Adrenal gland (tissue), 12 donors: ENCODE results near the gene PIK3CG. TPM values are rescaled to one million over a fixed set of nuclear protein-coding genes. Genes with fewer than 3 reads are reported as not detected.
A peak's percentile ranks its signal among the peaks of the same experiment; 100 is the strongest.

Source experiments
- DNase-seq, 7 donors: peaks; one replicate each; pipeline ENCODE4 v3.0.0-alpha.2; 2019 to 2020
- H3K27ac ChIP-seq, 5 donors: fragments of 200-600 bp; sonication (generic) in 4 of 5; 1 replicate in 3 of 5; 2 replicates in 2 of 5; pipeline versions ENCODE4 v1.5.1 to v1.8.0; 2016 to 2020; ENCODE audit warnings: mild to moderate bottlenecking in 1 of 5
- H3K27me3 ChIP-seq: fragments of 200-600 bp; 2 replicates; pipeline ENCODE4 v1.8.0; 2021
- H3K36me3 ChIP-seq, 2 donors: fragments of 200-600 bp; replicated peaks in 1 of 2; 1 replicate in 1 of 2; 2 replicates in 1 of 2; pipeline versions ENCODE4 v1.5.1 to v1.8.0; 2018 to 2022
- H3K4me1 ChIP-seq, 2 donors: fragments of 200-600 bp; replicated peaks in 1 of 2; 1 replicate in 1 of 2; 2 replicates in 1 of 2; pipeline versions ENCODE4 v1.5.1 to v1.8.0; 2018 to 2021
- H3K4me3 ChIP-seq, 4 donors: fragments of 200-600 bp; sonication (generic) in 3 of 4; one replicate each; pipeline ENCODE4 v1.5.1; 2016 to 2018
- H3K9me3 ChIP-seq, 3 donors: fragments of 200-600 bp; sonication (generic) in 1 of 3; replicated peaks in 1 of 3; 1 replicate in 2 of 3; 2 replicates in 1 of 3; pipeline versions ENCODE4 v1.5.1 to v1.8.0; 2016 to 2021
- POLR2A ChIP-seq, 2 donors: fragments of 450-650 bp; IDR thresholded peaks; one replicate each; pipeline ENCODE4 v1.6.1; 2017; ENCODE audit warnings: antibody characterized with exemption in 2 of 2, mild to moderate bottlenecking in 2 of 2, moderate library complexity in 1 of 2
- WGBS, 4 donors: extraction: QIAGEN DNeasy Blood & Tissue Kit in 2 of 4; methylation state at CpG; one replicate each; pipeline versions ENCODE4 v1.1.5 to v1.1.7; 2013 to 2017; 5-methylcytosine and 5-hydroxymethylcytosine counted together
- intact Hi-C, 2 donors: fragments of 100-400 bp; cut with DNase I; formaldehyde crosslinking; loops; one replicate each; pipeline versions ENCODE4 v1.14.1 to v1.15.0; 2022 to 2023
- polyA plus RNA-seq, 3 donors: library from polyadenylated mRNA; stranded (reverse); fragments of 200-250 nt in 2 of 3; fragments of 350-450 nt in 1 of 3; fragmentation: Illumina TruSeq in 1 of 3; extraction: RNeasy Lipid Tissue Mini Kit (QIAGEN cat#74804) in 1 of 3; gene quantifications; one replicate each; pipeline ENCODE4 v1.2.3, GENCODE V29; 2013 to 2014
- total RNA-seq, 9 donors: library from RNA; depleted of rRNA in 4 of 9; stranded (reverse); fragments of >200 nt in 4 of 9; fragments of 120-200 nt in 1 of 9; fragmentation: NEBNext Ultra II Directional in 1 of 9; extraction: Animal tissue kit (Norgen Biotek cat#: 25700) in 1 of 9; gene quantifications; one replicate each; pipeline versions ENCODE4 v1.1.0 to v1.2.4, GENCODE V29; 2013 to 2023
- TF ChIP-seq, protein P1 (sequence below), 6 experiments: fragments of 450-650 bp in 4 of 6; fragments of 200-600 bp in 2 of 6; sonication (generic) in 1 of 6; IDR thresholded peaks; 1 replicate in 5 of 6; 2 replicates in 1 of 6; pipeline versions ENCODE4 v1.5.1 to v1.8.0; 2016 to 2021; ENCODE audit warnings: antibody characterized with exemption in 6 of 6, mild to moderate bottlenecking in 2 of 6, moderate library complexity in 1 of 6
- donor health status: healthy with polysubstance abuse.
- donor health status: Bipolar disorder and iron deficiency.
- donor health status: DM: yes; HTN: yes; CAD: no.
- donor health status: DM: no; HTN: no; CAD: no.
- donor health status: DM: no; HTN: no; CAD: no.
- donor health status: DM: yes; HTN: yes; CAD: no.

PIK3CG gene
- total and polyA plus RNA-seq, 12 donors: 0.13 to 11.9 (median 4.1) TPM

DNA sequence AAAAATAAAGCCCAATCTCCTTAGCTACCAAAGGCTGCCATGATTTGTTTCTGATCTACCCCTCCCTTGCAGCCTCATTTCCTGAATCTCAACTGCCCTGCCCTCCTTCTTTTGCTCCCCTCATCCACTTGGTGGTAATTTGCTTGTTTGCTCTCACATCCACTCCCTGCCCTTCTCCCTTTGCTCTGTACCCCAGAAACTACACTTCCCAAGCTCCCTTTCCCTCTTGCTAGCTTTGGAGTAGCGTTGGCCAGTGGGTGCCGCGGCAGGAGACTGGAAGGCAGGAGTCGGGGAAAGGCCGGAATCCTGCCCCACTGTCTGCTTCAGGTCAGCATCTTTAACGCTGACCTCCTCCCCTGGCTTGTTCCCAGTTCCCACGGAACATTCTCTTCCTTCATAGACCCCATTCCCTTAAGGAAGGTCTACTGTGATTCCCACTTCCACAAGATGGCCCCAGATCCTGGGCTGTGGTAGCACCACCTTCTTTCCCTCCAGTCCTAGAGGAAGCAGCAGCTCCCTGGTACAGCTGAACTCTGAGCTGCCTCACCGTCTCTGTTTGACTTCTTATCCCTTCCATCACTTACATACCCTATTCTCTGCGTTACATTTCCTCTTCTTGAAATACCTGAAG, 79.1 kb downstream of the PIK3CG start:
- DNase-seq: no peak
- H3K27ac ChIP-seq: no peak overlapping the region
- WGBS, 4 donors: 86 to 88% (median 87%) methylated on average over 9 of the region's 9 CpGs
- no peak overlapping the region for H3K4me3 ChIP-seq
- intact Hi-C loops: no loop called here
- TF ChIP-seq POLR2A (IDR thresholded peaks at IDR 0.05): no peak
- TF ChIP-seq, protein P1, sequence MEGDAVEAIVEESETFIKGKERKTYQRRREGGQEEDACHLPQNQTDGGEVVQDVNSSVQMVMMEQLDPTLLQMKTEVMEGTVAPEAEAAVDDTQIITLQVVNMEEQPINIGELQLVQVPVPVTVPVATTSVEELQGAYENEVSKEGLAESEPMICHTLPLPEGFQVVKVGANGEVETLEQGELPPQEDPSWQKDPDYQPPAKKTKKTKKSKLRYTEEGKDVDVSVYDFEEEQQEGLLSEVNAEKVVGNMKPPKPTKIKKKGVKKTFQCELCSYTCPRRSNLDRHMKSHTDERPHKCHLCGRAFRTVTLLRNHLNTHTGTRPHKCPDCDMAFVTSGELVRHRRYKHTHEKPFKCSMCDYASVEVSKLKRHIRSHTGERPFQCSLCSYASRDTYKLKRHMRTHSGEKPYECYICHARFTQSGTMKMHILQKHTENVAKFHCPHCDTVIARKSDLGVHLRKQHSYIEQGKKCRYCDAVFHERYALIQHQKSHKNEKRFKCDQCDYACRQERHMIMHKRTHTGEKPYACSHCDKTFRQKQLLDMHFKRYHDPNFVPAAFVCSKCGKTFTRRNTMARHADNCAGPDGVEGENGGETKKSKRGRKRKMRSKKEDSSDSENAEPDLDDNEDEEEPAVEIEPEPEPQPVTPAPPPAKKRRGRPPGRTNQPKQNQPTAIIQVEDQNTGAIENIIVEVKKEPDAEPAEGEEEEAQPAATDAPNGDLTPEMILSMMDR (IDR thresholded peaks at IDR 0.05): no peak
- no peaks in the 10 kb centered on the region for H3K9me3 ChIP-seq
- H3K27me3 ChIP-seq: no peaks in the 10 kb centered on the region
- no peaks in the 10 kb centered on the region for H3K4me1 ChIP-seq
- H3K36me3 ChIP-seq: no peaks in the 10 kb centered on the region

DNA sequence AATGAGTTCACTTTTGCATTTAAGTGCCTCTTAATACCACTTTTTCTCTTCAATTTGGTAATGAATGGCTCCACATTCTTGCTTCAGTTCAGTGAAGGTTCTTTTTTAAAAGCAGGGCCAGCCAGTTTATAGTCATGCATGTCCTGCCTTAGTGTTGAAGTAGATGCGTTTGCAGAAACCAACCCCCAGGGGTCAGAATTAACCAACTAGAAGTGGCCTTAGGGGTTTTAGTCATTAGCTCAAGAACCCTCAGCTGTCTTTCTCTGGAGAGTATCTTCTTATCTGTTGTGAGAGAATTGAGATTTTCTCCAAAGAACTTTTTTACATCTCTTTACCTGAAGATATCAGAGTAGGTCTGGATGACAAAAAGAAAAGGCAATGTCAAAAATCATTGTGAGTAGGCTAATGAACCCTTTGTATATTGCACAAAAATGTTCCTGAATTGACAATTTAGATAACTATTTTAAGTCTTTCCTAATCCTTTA, 82.2 kb downstream of the PIK3CG start:
- H3K4me1 ChIP-seq: peaks cover 0 to 1% of the 10 kb centered on the region in 2 donors
- DNase-seq: peak; percentile 66 to 91 (median 69)
- H3K4me3 ChIP-seq: no peak overlapping the region
- H3K27me3 ChIP-seq: no peaks in the 10 kb centered on the region
- H3K27ac ChIP-seq: no peak overlapping the region
- TF ChIP-seq POLR2A (IDR thresholded peaks at IDR 0.05): no peak
- TF ChIP-seq, protein P1 (IDR thresholded peaks at IDR 0.05): peak; percentile 51 to 89 (median 78)
- no peaks in the 10 kb centered on the region for H3K36me3 ChIP-seq
- intact Hi-C loops: loop anchor here in 1 of 2 donors (2.0 to 5.0 kb wide), 2 partner anchors 95 to 206 kb away; partner anchors contain the start of gene PRKAR2B
- 0 to 6% (median 3%) methylated on average over 1 of the region's 1 CpG for WGBS, 4 donors
- H3K9me3 ChIP-seq: no peaks in the 10 kb centered on the region

DNA sequence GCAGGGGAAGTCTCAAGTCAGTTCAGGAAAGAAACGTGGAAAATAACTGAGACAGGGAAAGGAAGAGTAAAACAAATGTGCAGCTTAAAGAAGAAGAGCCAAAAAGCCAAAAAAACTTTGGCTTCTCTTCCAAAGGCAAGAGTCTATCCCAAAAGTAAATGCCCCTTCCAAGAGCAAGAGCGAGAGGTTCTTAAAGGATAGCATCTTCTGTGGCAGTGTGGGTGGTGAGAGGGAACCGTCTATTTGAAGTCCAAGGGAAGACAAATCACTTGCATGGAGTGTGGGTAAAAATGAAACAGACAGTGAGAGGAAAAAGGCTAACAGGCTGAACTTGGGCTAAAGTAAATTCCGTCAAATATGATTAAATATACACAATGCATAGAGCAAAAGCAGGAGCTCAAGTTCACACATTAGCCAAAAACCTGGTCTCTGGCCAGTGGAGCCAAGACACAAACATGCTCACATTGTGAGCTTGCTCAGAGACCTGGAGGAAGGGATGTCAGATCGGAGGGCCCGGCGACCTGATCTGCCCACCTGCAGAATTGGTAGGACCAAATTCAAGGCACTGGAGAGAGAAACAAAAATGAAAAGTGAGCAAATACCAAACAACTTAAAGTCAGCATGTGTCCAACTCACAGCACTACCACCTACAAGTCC, 87.0 kb downstream of the PIK3CG start:
- TF ChIP-seq POLR2A (IDR thresholded peaks at IDR 0.05): no peak
- TF ChIP-seq, protein P1 (IDR thresholded peaks at IDR 0.05): no peak
- intact Hi-C loops: loop anchor here in 1 of 2 donors (10.0 kb wide), 1 partner anchor 203 kb away; no protein-coding TSS in a partner anchor
- Histone ChIP-seq H3K27me3 (no peaks in the 10 kb centered on the region), H3K9me3 (no peaks in the 10 kb centered on the region), H3K27ac (peak overlapping the region in 1 of 5 donors; percentile 44), H3K4me1 (peaks cover 0 to 7% of the 10 kb centered on the region in 2 donors), H3K36me3 (no peaks in the 10 kb centered on the region), H3K4me3 (no peak overlapping the region)
- no peak for DNase-seq
- WGBS, 4 donors: 79 to 86% (median 81%) methylated on average over 7 of the region's 7 CpGs

DNA sequence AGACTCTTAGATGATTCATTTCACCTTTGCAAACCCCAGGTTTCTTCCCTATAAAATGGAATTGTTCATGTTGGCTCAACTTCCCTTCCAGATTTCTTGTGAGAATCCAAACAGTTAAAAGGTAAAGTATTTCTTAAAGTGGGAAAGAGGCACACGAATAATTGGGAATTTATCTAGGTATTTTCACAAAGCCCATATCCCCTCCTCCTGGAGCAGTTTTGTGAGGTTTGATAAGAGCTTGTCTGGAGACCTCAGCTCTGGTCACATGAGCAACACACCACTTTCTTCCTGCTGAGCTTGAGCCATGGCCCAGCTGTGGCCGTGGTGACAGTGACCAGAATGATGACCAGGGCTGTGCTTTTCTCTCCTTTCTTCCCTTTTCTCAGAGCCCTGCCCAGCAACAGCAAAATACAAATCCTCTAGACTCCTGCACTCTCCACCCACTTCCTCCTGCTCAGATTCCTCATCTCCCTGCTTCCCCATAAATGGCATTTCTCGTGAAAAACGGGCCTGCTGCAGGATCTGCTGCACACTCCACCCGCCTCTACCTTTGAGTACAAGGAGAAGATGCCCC, 87.7 kb downstream of the PIK3CG start:
- H3K4me3 ChIP-seq: no peak overlapping the region

More for the DNA sequence above, 87.7 kb downstream of the PIK3CG start:
- DNase-seq: peak; percentile 27 to 66 (median 36)
- Histone ChIP-seq H3K9me3 (no peaks in the 10 kb centered on the region), H3K27me3 (no peaks in the 10 kb centered on the region), H3K27ac (peak overlapping the region in 1 of 5 donors; percentile 44), H3K36me3 (no peaks in the 10 kb centered on the region), H3K4me1 (peaks cover 0 to 7% of the 10 kb centered on the region in 2 donors)
- 38 to 58% (median 52%) methylated on average over 5 of the region's 5 CpGs for WGBS, 4 donors
- intact Hi-C loops: loop anchor here in 1 of 2 donors (10.0 kb wide), 1 partner anchor 202 kb away; no protein-coding TSS in a partner anchor
- TF ChIP-seq POLR2A (IDR thresholded peaks at IDR 0.05): no peak
- TF ChIP-seq, protein P1 (IDR thresholded peaks at IDR 0.05): no peak
